Stimulated activated CD8-positive, alpha-beta memory T cell treated with anti-CD3 and anti-CD28 coated beads, Interleukin-12 subunit alpha, Interleukin-12 subunit beta, amount 100 ng/mL, for 24 hours (primary cell): Measurements from ENCODE around the gene ATAD2B.
"Not testable (repeated sequence)": the region's sequence is repeated elsewhere in the genome, so short reads cannot be mapped to it uniquely, and the experiment has no call there.

Experiments used
- DNase-seq: peaks from one replicate; pipeline ENCODE4 v3.0.0-alpha.2; 2020; ENCODE audit errors: extremely low read depth

ATAD2B gene

DNA sequence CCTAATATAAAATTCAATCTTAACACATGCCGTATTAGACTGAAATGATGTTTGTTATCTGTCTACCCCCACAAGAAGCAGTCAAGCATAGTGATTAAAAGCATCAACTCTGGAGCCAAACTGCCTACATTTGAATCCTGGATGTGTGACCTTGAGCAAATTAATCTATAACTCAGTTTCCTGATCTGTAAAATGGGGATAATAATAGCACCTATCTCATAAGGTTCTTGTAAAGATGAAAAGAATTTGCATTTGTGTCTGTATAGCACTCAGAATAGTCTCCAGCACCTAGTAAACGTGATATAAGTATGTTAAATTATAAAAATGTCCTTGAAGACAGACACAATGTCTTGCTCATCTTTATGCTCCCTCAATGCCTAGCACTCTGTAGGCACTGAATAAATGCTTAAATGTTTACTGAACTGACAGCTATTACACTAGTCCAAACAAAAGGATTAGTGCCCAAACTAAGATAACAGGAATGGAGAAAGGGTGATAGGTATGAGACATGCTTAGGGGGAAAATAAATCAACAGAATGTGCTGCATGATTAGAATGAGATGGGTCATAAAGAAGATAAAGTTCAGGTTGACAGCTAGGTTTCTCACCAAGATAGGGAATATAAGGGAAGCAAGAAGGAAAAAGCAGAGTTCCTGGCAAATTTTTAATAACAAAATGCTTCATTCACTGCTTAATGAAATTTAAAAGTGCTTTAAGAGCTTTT is 180.6 kb downstream of the ATAD2B start:
- DNase-seq: no peak

DNA sequence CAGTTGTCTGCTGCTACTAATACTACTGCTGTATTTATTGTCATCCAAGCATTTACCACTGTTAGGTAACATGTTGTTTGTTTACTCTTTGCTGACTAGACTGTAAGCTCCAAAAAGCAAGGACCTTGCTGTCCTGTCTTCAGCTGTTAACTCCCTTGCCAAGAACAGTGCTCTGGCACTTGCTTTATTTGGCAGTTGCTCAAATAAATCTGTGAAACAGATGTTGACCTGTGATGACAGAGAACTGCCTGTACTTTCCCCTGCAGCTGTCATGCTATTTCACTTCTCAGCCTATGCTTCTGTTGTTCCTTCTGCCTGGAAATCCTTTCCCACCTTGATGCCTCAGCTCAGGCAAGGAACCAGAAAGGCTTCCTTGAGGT is 181.2 kb downstream of the ATAD2B start:
- no peak for DNase-seq

DNA sequence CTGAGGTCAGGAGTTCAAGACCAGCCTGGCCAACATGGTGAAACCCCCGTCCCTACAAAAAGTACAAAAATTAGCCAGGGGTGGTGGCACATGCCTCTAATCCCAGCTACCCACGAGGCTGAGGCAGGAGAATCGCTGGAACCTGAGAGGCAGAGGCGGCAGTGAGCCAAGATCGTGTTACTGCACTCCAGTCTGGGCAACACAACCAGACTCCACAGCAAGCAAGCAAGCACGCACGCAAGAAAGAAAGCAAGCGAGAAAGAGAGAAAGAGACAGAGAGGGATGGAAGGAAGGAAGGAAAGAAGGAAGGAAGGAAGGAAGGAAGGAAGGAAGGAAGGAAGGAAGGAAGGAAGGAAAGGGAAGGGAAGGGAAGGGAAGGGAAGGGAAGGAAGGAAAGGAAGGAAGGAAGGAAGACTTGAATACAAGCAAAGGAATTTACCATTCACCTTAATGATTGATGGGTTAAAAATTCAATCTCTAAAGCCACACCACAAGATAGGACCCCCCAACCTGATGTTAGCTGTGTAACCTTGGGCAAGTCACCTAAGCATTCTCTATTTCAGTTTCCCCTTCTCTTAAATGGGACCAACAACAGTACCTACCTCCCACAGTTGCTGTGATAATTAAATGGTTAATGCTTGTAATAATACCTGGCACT is 181.7 kb downstream of the ATAD2B start:
- no peak for DNase-seq

DNA sequence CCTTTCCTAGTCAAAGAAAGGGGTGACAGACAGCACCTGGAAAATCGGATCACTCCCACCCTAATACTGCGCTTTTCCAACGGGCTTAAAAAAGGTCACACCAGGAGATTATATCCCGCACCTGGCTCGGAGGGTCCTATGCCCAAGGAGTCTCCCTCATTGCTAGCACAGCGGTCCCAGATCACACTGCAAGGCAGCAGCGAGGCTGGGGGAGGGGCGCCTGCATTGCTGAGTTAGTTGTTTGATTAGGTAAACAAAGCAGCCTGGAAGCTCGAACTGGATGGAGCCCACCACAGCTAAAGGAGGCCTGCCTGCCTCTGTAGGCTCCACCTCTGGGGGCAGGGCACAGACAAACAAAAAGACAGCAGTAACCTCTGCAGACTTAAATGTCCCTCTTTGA is 190.1 kb downstream of the ATAD2B start:
- DNase-seq: not testable (repeated sequence)

DNA sequence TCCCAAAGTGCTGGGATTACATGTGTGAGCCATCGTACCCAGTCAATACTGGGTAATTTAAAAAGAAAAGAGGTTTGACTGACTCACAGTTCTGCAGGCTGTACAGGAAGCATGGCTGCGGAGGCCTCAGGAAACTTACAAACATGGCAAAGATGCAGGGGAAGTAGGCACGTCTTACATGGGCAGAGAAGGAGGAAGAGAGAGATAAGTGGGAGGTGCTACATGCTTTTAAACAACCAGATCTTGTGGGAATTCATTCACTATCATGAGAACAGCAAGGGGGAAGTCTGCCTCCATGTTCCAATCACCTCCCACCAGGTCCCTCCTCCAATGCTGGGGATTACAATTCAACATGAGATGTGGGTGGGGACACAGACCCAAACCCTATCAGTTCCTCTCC is 192.5 kb downstream of the ATAD2B start:
- DNase-seq: no peak

DNA sequence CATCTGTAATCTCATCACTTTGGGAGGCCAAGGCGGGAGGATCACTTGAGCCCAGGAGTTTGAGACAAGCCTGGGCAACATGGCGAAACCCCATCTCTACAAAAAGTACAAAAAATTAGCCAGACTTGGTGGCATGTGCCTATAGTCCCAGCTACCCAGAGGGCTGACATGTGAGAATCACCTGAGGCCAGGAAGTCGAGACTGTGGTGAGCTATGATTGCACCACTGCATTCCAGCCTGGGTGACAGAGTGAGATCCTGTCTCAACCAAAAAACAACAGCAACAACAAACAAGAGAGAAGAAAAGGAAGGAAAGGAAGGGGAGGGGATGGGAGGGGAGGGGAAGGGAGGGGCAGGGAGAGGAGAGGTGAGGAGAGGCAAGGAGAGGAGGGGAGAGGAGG is 203.9 kb downstream of the ATAD2B start:
- DNase-seq: not testable (repeated sequence)

DNA sequence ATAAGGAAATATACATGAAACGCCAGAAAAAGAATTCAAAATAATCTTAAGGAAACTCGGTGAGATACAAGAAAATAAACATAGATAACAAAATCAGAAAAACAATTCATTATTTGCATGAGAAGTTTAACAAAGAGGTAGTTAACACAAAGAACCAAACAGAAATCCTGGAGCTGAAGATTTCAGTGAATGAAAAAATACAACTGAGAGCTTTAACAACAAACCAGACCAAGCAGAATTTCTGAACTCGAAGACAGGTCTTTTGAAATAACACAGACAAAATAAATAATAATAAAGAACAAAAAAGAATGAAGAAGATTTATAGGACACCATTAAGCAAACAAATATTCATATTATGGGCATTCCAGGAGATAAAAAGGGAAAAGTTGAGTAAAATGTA is 204.7 kb downstream of the ATAD2B start:
- DNase-seq: no peak

DNA sequence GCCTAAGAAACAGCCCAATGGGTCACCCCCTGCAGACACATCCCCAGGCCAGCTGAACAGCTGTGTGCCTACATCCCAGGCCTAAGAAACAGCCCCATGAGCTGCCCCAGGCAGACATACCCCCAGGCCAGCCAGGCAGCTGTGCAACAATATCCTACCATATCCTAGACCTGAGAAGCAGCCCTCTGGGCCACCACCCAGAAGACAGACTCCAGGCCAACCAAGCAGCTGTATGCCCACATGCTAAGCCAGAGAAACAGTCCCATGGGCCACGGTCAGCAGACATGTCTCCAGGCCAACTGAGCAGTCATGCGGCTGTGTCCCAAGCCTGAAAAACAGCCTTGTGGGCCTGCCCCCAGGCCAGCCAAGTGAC is 205.5 kb downstream of the ATAD2B start:
- no peak for DNase-seq

DNA sequence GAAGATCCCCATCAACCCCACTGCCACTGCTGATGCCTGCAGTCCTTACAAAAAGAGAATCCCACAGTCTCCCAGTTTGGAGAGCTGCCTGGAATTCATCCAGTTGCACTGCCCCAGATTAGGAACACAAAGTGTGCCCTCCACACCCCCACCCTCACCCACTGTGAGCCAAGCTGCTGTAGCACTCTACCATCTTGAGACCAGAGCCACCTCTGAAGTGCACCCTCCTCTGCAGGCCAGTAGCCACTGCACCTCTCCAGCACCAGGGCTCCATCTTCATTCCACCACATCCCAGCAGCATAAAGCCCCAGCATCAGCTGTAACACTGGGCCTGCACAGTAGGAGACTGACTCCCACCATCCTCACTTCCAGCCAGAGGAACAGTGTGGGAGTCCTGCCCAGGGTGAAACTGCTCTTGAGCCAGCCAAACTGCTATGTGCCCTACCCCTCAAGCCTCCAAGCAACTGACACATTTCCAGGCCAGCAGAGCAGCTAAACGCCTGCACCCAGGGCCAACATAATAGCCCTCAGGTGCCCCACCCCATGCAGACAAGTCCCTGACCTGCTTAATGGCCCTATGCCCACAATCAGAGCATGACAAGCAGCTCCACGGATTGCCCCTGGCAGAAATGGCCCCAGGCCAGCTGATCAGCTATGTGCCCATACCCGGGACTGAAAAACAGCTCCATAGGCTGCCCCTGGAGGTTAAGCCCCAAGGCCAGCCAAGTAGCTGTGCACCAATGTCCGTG is 206.0 kb downstream of the ATAD2B start:
- DNase-seq: no peak

DNA sequence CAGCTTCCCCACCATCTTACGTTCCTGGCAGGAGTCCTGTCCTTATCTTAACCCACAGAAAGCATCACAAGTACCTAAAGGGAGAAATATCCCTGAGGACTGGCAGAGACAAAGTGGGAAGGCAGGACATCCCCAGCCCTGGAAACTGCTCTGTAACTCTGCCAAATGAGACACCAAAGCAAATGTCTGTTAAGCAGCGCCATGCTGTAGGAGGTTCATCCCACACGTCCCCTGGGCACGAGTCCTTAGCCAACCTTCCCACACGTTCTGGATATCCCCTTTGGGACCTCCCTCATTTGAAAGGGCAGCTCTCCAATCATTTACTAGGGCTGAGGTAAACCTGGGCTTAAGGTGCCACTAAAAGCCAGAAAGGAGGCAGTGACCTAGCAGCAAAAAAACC is 207.2 kb downstream of the ATAD2B start:
- no peak for DNase-seq

DNA sequence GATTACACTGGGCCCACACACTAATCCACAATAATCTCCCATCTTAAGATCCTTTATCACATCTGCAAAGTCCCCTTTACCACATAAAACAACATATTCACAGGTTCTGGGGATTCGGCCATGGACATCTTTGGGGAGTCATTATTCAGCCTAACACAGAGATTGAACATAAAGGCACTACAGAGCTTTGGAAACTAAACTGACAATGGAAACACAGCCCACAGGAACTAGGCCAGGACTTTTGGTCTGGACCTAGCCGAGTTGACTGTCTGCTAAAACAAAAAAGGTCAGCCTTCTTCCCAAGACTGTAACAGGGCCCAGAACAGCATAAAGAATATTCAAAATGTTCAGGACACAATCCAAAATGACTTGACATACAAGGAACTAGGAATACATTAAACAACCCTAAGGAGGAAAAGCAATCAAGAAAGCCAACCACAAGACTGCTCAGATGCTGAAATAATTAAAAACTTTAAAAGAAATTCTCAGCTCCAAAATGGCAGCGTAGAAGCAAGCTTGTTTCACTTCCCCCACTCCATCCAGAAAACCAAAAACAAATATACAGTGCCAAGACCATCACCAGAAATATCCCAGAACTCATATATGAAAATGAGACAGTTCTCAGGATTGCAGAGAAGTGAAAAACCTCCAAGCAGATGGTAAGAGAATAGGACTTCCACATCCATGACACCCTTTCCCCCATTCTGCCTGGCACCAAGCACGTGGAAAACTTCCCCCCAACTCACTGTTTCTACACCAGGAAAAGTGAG is 207.8 kb downstream of the ATAD2B start:
- DNase-seq: no peak

DNA sequence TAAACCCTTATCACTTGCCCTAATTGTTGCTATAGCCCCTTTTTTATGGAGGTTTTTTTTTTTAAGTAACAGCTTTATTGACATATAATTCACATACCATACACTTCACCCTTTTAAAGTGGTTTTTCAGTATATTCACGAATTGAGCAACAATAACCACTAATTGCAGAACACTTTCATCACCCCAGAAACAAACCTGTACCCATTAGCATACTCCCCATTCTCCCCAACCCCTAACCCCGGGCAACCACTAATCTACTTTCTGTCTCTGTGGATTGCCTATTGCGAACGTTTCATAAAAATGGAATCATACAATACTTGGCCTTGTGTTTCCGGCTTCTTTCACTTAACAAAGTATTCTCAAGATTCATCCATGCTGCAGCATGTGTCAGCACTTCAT is 213.6 kb downstream of the ATAD2B start:
- DNase-seq: no peak

DNA sequence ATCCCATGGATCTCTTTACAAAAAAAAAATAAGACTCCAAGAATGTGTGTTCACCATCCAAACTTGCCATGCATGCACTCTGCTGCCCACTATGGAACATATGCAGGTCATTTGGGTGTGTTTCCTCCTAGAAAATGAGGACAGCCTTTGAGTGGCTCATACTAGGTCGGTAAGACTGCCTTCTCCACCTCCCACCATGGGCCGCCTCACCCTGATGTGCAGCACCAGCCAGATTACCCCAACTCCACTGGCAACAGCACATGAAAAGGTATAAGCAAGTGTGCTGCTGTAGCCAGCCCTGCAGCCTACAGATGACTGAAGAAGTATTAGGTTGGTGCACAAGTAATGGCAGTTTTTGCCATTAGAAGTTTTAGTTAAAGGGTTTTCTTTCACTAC is 214.2 kb downstream of the ATAD2B start:
- DNase-seq: no peak

DNA sequence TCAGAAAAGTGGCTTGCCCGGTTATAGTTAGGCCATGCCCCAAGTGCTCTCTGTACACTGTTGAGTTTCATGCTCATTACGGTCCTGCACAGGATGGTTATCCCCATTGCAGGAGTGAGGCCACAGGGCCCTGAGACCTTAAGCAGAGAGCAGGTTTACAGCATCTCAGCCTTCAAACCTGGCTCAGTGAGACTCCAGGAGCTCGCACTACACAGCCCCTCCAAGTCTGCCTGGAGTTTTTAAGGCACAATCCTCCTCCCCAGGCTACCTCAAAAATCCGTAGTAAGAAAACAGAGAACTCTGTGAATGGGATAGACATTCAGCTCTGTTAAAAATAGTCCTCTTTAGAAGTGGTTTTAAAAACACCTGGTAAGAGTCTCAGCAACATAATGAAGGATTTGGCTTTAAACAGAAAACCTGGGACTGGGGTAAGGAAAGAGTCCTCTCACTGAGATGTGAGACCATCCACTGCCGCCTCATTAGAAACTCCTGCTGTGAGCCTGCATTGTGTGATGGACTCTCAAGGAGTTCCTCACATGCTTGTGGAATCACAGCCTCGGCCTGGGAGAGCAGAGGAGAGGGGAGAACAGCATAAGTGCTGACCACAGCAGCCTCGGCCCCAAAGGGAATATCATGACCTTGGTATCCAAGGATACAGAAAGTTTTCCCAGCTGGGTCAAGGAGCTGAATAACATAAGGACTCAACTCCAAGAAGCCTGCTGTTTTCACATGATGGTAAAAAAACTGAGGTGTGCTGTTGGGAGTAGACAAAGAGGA is 214.8 kb downstream of the ATAD2B start:
- no peak for DNase-seq

DNA sequence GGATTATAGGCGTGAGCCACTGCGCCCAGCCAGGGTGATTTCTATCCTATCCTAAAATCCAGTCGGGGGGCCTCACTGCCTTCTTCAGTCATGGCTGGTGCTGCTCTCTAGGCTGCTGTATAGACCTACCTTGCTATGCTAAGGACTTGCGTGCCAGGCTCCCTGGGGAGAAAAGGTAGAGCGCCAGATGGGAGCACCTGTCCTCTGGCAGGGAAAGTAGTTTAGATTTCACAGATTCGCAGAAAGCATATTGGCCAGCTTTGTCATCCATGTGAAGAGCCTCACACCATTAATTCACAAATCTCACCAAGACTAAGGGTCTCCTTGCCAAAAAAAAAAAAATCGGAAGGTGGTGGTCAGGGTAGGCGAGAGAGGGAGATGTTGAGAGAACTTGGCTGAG is 217.6 kb downstream of the ATAD2B start:
- no peak for DNase-seq

DNA sequence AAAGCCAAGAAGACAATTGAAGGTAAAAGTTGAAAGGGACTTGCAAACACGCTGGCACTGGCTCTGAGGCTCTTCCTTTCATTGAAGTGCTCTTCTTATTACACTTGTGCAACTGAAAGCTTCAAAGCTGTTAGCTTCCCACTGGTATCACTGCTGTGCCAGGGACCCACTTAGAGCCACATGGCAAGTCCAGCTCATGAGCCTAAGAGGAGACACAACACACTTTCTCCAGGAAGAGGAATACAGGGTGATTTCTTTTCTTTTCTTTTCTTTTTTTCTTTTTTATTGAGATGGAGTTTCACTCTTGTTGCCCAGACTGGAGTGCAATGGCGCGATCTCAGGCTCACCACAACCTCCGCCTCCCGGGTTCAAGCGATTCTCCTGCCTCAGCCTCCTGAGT is 218.2 kb downstream of the ATAD2B start:
- DNase-seq: no peak

DNA sequence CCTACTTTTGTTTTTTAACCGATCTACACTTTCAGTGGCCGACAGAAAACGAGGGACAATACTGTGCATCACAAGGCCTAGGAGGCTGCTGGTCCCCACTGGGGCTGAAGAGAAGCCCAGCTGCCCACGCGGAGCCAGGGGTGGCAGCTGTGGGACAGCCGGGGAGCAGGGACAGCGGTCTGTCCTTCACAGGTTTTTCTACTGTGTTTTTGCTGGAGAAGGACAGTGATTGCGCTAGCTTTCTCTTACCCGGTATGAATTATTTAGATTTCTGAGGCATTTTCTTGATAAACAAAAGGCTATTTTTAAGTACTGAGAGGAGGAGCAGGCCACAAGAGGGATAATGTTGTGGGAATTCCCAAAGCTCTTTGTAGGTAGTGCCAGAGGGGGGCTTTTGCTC is 219.8 kb downstream of the ATAD2B start:
- no peak for DNase-seq

DNA sequence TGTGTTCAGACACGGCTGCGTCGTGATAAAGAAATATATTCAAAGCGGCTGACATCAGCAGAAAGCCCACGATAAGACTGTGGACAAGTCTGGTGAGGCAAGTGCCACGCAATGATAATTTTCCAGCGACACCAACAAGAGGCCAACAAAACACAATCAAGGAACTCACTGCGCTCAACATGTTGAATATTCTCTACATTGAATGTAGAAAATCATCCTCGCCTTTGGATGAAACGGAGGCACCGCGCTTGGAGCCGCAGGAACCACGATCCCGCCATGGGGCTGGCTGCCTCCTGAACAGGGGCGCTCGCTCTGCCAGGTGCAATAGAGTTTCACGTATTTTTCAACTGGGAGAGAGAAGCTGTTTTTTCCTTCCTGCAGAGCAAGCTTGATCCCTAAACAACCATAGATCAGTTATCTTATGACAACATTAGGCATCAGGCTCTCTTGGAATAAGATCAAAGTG is 220.3 kb downstream of the ATAD2B start:
- no peak for DNase-seq

DNA sequence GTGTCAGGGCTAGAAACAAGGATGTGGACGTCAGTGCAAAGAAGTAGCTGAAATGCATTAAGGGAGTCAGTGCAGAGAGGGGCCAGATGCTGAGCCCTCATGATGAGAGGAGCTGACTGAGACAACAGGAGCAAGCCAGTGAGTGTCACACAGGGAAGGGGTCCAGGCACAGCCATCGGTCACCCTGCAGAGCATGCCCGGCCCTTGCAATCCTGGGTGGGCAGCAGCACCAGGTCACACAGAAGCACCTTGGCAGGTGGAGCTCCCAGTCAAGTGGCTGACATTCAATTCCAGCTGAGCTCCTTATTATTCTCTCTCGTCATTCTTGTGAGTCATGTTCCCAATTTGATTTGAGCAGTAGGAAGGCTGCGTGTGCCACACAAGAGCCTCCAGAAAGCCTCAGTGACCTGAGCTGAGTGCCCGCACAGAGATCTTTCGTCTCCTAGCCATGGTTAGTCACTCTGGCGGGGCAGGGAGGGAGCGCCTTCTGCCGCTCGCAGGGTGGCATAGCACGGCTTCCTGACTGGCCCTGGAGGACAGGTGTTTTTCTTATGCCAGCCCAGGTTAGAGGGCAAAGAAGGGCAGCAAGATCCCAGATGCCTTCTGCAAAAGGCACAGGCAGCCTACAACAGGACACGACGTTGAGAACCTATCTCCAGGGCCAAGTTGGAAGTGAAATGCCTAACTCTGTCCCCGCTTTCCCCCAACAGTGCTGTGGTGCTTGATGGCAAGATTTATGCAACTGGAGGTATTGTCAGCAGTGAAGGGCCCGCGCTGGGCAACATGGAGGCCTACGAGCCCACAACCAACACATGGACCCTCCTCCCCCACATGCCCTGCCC is 220.9 kb downstream of the ATAD2B start:
- DNase-seq: no peak

DNA sequence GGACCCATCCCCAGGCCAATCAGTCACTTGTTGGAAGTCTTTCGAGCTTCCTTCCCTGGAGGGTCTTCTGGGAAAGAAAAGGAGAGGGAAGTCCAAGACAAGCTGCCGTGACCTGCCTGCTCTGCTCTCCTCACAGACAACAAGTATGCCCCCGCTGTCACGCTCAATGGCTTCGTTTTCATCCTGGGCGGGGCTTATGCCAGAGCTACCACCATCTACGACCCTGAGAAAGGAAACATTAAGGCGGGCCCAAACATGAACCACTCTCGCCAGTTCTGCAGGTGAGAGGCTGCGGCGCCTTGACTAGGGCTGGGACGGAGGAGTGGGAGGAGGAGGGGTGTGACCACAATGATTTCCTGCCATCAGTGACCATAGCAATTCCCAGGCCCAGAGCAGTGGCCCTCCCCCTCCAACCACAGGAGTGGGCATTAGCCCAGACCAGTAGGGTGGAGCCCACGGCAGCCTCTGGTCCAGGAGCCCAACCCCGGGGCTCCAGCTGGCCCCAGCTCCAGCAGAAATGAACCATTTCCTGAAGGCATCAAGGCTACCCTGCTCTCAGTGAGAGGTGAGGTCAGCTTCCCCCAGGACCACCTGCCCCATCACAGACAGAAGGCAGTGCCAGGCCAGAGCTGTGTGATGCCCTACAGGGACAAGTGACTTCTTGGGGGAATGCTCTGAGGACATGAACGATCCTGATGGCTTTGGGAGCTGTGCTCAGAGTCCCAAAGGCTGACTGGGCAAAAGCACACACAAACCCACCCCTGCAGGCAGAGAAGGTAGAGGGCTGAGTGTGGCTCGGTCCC is 223.1 kb downstream of the ATAD2B start:
- no peak for DNase-seq
